ENCODE results near the gene ROR1. TPM values are rescaled to one million over a fixed set of nuclear protein-coding genes. Genes with fewer than 3 reads are reported as not detected.

ROR1 gene
- total and polyA plus RNA-seq, 10 of the 15 experiments (the other 5 are each of a cell fraction or from before 2014, with no cell fraction given): 0.02 to 0.08 (median 0.05) TPM; not detected in 6

- no peak for TF ChIP-seq EZH2 (IDR thresholded peaks at IDR 0.05; ENCODE audit: borderline replicate concordance, control insufficient read depth, low read depth, low read length)
- TF ChIP-seq SP1 (IDR thresholded peaks at IDR 0.05; ENCODE audit: low read depth, low read length): no peak
- no peak for TF ChIP-seq HDGF (IDR thresholded peaks at IDR 0.05)
- TF ChIP-seq CEBPB (IDR thresholded peaks at IDR 0.05; ENCODE audit: borderline replicate concordance in 1 of 2, low read depth in 2 of 2, low read length in 2 of 2): no peak
- TF ChIP-seq DPF2 (IDR thresholded peaks at IDR 0.05): no peak
Observed at GRCh38 chr1:64122588-64122987, 348.8 kb downstream of the ROR1 start (continued).

GRCh38 chr1:64124704-64125440 is 351.1 kb downstream of the ROR1 start:
- Histone ChIP-seq H3K4me2 (ENCODE audit: control insufficient read depth, insufficient read depth) (no peak overlapping the region), H3K4me3 (no peak overlapping the region), H3K27me3 (replicated peaks in 1 of 2; ENCODE audit: control insufficient read depth in 2 of 2, insufficient read depth in 2 of 2, low read length in 1 of 2) (no peaks in the 10 kb centered on the region; a peak in 1 of 4 replicates), H3K36me3 (ENCODE audit: control insufficient read depth in 2 of 2, insufficient read depth in 2 of 2, low read length in 1 of 2) (no peaks in the 10 kb centered on the region), H3K4me1 (ENCODE audit: control insufficient read depth, insufficient read depth, low read length) (no peaks in the 10 kb centered on the region), H2AFZ (ENCODE audit: control insufficient read depth, low read depth, low read length) (no peak overlapping the region), H3K9ac (ENCODE audit: control insufficient read depth, insufficient read depth, low read length) (no peak overlapping the region), H3K27ac (ENCODE audit: control insufficient read depth, insufficient read depth) (no peak overlapping the region), H4K20me1 (ENCODE audit: control insufficient read depth, insufficient read depth) (no peaks in the 10 kb centered on the region), H3K79me2 (ENCODE audit: control insufficient read depth, insufficient read depth, low read length) (no peaks in the 10 kb centered on the region), H3K9me3 (replicated peaks; ENCODE audit: control insufficient read depth, insufficient read depth, low read length) (no peaks in the 10 kb centered on the region)
- BruUV-seq (replicated peaks): no TSS peak
- intact Hi-C loops (cut with micrococcal nuclease; ENCODE audit: unreplicated experiment) (no loop called here), in situ Hi-C loops (cut with MboI) (no loop called here)
- ChIA-PET RAD21 (ENCODE audit: unreplicated experiment) (no interaction called here), POLR2A (no interaction called here), CTCF (interaction anchor here (1.2 to 1.3 kb wide), 4 partner anchors 9 to 433 kb away, joined by 3 to 5 read pairs (median 4); no protein-coding TSS in a partner anchor), SMC1A (ENCODE audit: uncharacterized antibody, unreplicated experiment) (interaction anchor here (0.6 to 2.9 kb wide), 2 partner anchors 12 to 85 kb away, joined by 3 to 12 read pairs; no protein-coding TSS in a partner anchor)
- ATAC-seq (no peak), DNase-seq (ENCODE audit: low read depth, low spot score) (no peak), FAIRE-seq (no peak)
- WGBS (ENCODE audit: insufficient coverage, insufficient replicate concordance, low lambda C conversion rate, missing lambda C conversion rate): 19% methylated on average over 7 of the region's 7 CpGs
- no peak for TF ChIP-seq TBL1XR1 (IDR thresholded peaks at IDR 0.05; ENCODE audit: low read depth, low read length)
- TF ChIP-seq PAX5 (IDR thresholded peaks at IDR 0.05; ENCODE audit: borderline replicate concordance, low read depth, low read length): no peak
- TF ChIP-seq CHD4 (IDR thresholded peaks at IDR 0.05): no peak
- no peak for TF ChIP-seq SPI1 (IDR thresholded peaks at IDR 0.05; ENCODE audit: borderline replicate concordance, insufficient read depth, low read depth, low read length)
- no peak for TF ChIP-seq ETV6 (conservative IDR thresholded peaks at IDR 0.05 in 1 of 2, IDR thresholded peaks at IDR 0.05 in 1 of 2; ENCODE audit: borderline replicate concordance in 1 of 2, low read depth in 1 of 2)
- no peak for TF ChIP-seq ATF2 (IDR thresholded peaks at IDR 0.05; ENCODE audit: low read length)
- TF ChIP-seq CEBPZ (IDR thresholded peaks at IDR 0.05; ENCODE audit: low read depth, low read length): no peak
- TF ChIP-seq ZBED1 (IDR thresholded peaks at IDR 0.05; ENCODE audit: borderline replicate concordance): no peak
- no peak for TF ChIP-seq EED (IDR thresholded peaks at IDR 0.05; ENCODE audit: low read depth)
- no peak for TF ChIP-seq PBX3 (IDR thresholded peaks at IDR 0.05; ENCODE audit: insufficient replicate concordance, low read depth, low read length)
